GM18867 (cell line): ENCODE results near the gene ERC2.

ENCODE experiments used
- ATAC-seq: cut with Tn5 transposase; IDR thresholded peaks from one replicate; pipeline ENCODE4 v1.9.1; 2021; ENCODE audit warnings: mild to moderate bottlenecking, moderate library complexity; ENCODE audit not compliant: unreplicated experiment

ERC2 gene

DNA sequence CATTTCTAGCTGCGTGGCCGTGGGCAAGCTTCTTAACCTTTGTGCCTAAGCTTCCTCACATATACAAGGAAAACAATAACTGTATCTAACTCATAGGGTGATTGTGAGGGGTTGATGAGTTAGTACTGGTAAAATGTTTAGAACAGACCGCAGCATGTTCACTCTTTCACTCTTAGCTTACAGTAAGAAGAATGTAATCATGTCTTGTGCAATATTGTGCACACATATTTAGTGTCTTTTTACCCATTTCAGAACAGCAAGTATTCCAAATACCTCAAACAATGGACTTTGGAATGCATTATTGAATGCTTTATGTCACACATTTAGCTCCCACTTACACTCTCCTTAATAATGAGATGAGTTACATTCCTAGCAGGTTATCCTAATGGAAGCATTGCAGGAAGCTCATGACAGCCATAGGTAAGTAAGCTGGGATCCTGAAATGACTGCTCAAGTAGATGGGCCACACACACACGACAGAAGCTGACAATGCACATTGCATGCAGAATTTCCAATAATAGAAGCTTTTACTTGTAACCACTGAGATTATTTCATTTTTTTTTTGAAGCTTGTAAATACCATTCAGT is 512.3 kb downstream of the ERC2 start:
- ATAC-seq = no peak

DNA sequence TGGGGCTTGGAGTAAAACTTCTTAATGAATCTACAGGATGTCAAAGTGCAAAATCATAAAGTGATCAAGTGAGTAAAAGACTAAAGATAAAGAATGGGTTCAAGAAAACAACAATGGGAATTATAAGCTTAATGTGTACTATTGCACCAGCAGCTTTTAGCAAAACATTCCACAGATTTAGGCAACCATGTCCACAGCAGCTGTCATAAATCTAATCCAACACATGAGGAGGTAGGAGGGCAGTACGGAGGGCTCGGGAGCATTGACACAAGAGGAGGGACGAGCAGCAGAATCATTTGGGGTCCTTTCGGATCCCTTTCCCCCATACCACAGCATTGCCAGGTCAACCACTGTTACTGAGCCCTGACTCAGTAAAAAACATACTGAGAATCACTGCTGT is 516.9 kb downstream of the ERC2 start:
- ATAC-seq = no peak

DNA sequence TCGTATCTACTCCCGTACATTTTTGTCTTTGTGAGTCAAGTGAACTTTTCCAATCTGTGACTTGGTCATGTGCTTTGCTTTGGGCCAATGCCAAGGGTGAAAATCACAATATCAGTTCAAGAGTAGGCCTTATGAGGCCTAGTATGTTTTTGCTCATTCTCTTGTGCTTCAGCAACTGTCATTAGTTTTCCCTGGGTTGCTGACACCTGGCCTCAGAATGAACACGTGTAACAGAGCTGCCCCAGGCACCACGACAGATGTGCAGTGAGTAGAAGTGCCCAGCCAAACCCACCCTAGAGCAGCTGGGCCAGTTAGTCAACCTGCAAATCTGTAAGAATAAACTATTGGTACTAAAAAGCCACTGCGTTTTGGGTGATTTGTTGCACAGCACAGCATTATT is 520.9 kb downstream of the ERC2 start:
- no peak for ATAC-seq

DNA sequence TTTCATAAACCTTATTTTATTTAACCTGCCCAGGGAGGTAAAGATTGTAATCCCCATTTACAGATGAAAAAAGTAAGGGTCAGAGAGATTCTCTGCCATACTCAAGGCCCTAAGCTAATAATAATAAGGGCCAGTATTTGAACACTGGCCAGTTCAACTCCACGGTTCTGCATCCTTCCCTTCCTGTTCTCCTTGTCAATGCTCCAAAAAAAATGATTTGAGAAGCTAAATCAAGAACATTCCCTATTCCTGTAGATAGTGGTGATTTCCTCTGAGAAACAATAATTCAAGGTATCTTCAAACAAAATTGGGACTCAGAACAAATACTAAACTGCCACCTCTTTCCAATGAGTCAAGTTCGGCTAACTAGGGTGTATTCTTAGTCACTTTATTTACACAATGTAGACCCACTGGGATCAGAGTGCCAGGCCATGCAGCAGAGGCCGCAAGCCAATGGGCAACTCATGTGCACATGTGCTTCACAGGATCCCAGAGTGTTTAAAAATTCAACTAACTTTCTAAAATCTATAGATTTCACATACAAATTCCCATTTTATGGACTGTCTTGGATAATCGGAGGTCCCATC is 521.6 kb downstream of the ERC2 start:
- no peak for ATAC-seq

DNA sequence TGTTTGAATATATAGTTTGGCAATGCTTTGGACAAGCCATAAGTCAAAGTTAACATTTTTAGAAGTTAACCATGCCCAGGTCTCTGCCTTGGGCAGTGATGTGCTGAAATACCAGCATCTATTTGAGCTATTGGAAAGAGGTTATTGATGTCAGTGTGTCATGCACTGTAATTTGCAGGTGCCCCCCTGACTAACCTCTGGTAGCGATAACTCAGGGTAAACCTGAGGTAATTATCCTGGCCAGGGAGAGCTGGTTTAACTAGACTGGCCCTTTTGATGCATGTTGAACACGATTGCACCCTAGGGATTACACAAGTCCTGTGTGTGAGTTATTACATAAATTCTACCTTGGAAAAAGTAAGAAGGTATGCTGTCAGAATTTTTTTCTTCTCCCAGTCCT is 525.4 kb downstream of the ERC2 start:
- ATAC-seq = no peak

GRCh38 chr3:55939287-55939686 is 529.0 kb downstream of the ERC2 start:
- no peak for ATAC-seq

- no peak for ATAC-seq
Measured at GRCh38 chr3:55937301-55937700, 531.0 kb downstream of the ERC2 start.

DNA sequence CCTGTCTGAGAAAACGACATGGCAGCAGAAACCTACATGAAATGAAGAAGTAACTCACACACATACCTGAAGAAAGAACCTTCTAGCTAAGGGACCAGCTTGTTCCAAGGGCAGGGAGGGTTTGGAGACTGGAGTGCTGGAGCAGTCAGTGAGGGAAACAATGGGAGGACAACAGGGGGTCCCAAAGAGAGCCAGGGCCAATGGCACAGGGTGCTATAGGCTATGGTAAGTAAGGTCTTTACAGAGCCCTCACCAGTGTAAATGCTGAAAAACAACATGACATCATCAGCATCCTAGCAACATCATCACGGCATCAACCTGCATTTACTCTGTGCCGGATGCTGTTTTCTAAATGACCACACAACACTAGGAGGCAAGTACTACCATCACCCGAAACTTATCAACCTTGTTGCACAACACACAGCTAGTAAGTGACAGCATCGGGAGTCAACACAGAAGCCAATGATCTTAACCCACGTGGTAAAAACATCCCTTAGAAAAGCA is 531.7 kb downstream of the ERC2 start:
- ATAC-seq = no peak

- no peak for ATAC-seq
Measured at GRCh38 chr3:55935241-55935640, 533.0 kb downstream of the ERC2 start.

DNA sequence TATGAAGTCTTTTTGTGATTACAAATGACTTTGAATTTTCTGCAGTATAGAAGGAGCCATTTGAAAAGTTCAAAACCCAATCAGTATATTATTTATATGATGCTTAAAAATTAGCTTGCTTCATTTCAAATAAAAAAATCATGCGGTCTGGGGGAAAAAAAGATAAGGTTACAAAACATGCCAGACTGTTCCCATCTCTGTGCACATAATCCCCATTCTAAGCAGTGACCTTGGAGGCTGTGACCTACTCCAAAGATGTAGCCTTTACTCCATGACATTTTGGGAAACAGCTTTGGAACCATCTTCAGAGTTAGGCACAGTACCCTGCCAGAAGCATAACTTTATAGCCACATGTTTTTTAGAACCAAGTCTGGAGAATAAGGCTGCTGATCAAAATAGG is 533.5 kb downstream of the ERC2 start:
- ATAC-seq = no peak

DNA sequence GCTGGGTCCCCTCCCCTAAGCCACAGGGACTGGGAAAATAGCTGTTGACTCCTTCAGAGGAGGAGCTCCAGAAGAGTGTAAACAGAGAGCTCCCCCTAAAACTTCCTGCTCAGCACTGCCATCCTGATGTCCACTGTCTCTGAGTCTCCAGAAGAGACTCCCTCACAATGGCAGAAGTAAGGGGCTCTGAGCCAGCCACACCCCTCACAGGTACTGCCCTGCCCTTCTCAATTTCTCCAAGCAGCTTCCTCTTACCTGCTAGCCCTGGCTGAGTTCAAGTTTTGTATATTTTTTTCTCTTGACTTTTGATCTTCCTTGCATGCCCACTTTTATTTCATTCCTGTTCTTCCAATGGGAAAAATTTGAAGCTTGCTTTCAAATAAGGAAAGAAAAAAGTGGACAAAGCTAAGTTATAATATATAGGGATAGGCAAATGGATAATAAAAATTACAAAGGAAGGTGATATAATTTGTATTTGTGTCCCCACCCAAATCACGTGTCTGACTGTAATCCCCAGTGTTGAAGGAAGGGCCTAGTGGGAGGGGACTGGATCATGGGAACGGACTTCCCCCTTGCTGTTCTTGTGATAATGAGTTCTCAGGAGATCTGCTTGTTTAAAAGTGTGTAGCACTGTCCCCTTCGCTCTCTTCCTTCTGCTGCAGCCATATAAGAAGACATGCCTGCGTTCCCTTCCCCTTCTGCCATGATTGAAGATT is 539.0 kb downstream of the ERC2 start:
- ATAC-seq = no peak

DNA sequence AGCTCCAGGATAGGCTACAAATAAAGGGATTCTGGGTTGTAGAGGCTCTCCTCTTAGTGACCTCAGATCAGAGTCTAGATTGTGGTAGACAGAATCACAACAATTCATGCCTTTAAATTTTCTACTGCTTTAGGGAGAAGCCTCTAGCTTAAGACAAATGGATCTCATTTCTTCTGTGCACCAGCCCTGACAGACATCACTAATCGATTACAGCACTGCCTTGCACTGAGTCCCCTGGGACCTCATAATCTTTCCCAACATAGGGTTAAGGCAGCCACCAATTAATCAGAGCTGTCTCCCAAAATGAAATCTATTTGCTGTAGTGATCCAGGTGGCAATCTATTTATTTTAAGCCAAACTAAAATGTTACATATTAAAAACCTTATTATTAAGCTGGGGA is 544.6 kb downstream of the ERC2 start:
- ATAC-seq = no peak

- ATAC-seq = no peak
Measured at GRCh38 chr3:55923207-55923606, 545.1 kb downstream of the ERC2 start.

GRCh38 chr3:55912880-55913279 is 555.4 kb downstream of the ERC2 start:
- no peak for ATAC-seq

DNA sequence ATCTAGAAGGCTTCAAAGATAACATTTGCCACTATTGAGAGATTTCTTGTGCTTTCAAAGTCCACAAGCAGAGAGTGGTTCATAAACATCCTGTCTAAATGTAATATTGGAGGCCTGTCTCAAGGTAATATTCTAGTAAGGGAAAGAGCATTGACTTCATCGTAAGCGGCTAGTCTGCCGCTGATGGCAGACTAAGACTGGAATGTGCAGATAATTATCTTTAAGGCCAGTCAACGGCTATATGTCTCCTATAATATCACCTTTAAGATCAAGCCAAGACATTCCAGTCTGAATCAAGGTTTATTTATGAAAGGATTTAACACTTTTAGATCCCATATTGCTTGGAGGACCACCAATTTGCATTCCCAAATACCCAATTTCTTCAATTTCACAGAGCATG is 557.0 kb downstream of the ERC2 start:
- ATAC-seq = no peak

DNA sequence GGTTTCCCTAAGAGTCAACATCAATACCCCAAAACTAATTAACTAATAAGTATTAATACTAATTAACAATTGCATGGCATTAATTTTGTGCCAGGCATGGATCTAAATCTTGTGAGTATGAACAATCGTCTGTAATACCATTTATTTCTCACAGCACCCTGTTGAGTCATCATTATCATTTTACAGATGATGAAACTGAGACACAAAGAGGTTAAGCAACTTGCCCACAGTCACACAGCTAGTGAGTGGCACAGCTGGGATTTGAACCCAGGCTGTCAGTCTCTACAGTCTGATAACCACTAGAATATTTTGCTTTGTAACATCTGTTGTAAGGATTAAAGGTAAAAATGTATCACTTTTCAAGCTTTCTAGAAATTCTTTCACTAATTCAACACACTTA is 557.7 kb downstream of the ERC2 start:
- ATAC-seq = no peak

GRCh38 chr3:55909373-55909772 is 558.9 kb downstream of the ERC2 start:
- ATAC-seq = no peak

- ATAC-seq = no peak
Measured at GRCh38 chr3:55907616-55908015, 560.7 kb downstream of the ERC2 start.

DNA sequence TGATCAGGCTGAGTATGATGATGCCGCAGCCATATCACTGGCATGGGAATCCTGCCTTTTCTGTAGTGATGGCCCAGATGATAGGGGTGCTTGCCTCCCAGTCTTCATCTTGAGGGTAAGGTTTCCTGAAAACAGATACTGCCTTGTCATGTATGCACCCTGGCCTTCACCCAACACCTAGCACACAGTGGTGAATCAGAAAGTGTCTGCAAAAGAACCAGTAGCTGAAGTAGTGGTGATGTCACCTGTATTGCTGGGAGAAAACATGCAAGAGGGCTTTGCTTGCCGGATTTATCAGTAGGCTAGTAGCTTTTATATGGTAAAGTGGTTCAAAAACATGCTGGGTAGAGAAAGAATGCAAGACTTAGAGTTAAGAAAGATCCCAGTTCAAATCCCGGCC is 561.4 kb downstream of the ERC2 start:
- ATAC-seq = no peak

DNA sequence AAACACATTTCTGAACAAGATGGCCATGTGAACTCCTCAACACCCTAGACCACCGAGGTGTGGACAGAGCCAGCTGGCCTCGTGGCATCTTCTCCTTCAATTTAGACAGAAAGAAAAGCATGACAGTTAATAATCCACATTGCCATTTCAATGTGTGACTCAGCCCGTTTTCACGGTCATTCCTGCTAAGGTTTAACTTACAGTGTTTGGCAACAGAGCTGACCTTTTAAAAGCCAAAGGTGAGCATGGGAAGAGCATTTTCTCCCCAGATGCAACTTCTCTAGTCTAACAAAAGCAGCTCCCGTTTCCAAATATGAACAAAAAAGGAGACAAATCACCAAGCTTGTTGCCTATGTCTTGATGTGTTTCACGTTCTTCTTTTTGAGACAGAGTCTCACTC is 563.6 kb downstream of the ERC2 start:
- ATAC-seq = no peak

GRCh38 chr3:55903680-55904079 is 564.6 kb downstream of the ERC2 start:
- no peak for ATAC-seq

- no peak for ATAC-seq
Measured at GRCh38 chr3:55902221-55902900, 565.9 kb downstream of the ERC2 start.
